NT2/D1 (cell line): ENCODE measurements around the gene SLC25A45.

Source experiments
- DNase-seq: peaks from one replicate; pipeline ENCODE4 v3.0.0-alpha.2; 2011; ENCODE audit warnings: low read depth, low spot score
- H3K27me3 ChIP-seq: 2 replicates; pipeline ENCODE4 v1.6.0; 2011; ENCODE audit warnings: mild to moderate bottlenecking; ENCODE audit not compliant: insufficient read length, insufficient read depth
- H3K36me3 ChIP-seq: 2 replicates; pipeline ENCODE4 v1.6.1; 2011; ENCODE audit warnings: mild to moderate bottlenecking, low read length, mixed read lengths; ENCODE audit not compliant: insufficient read depth, insufficient read length
- H3K4me1 ChIP-seq: 2 replicates; pipeline ENCODE4 v1.5.1; 2011; ENCODE audit not compliant: insufficient read depth, insufficient read length
- H3K4me3 ChIP-seq: 2 replicates; pipeline ENCODE4 v1.5.1; 2011; ENCODE audit warnings: low read depth; ENCODE audit not compliant: insufficient read length
- H3K9ac ChIP-seq: 2 replicates; pipeline ENCODE4 v1.6.0; 2011; ENCODE audit warnings: low read depth; ENCODE audit not compliant: insufficient read length
- H3K9me3 ChIP-seq: 2 replicates; pipeline ENCODE4 v1.5.1; 2011; ENCODE audit warnings: mild to moderate bottlenecking, low read length; ENCODE audit not compliant: insufficient read depth
- SUZ12 ChIP-seq: IDR thresholded peaks from 2 replicates; pipeline ENCODE4 v1.6.1; 2011; ENCODE audit not compliant: insufficient read length, insufficient read depth; ENCODE audit errors: extremely low read depth
- YY1 ChIP-seq: IDR thresholded peaks from 2 replicates; pipeline ENCODE4 v1.6.1; 2011; ENCODE audit not compliant: insufficient read length, insufficient read depth
- ZNF274 ChIP-seq: IDR thresholded peaks from 2 replicates; pipeline ENCODE4 v1.6.1; 2011; ENCODE audit warnings: mild to moderate bottlenecking, low read depth, low read length

SLC25A45 gene

DNA sequence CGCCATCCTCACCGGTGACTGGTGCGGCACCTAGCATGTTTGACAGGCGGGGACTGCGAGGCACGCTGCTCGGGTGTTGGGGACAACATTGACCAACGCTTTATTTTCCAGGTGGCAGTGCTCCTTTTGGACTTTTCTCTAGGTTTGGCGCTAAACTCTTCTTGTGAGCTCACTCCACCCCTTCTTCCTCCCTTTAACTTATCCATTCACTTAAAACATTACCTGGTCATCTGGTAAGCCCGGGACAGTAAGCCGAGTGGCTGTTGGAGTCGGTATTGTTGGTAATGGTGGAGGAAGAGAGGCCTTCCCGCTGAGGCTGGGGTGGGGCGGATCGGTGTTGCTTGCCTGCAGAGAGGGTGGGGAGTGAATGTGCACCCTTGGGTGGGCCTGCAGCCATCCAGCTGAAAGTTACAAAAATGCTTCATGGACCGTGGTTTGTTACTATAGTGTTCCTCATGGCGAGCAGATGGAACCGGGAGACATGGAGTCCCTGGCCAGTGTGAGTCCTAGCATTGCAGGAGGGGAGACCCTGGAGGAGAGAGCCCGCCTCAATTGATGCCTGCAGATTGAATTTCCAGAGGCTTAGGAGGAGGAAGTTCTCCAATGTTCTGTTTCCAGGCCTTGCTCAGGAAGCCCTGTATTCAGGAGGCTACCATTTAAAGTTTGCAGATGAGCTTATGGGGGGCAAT is 41.2 kb upstream of the SLC25A45 start:
- TF ChIP-seq ZNF274 (no peak), SUZ12 (no peak)
- peak overlapping the region; percentile 90 for H3K4me3 ChIP-seq
- peaks cover 11% of the 10 kb centered on the region for H3K4me1 ChIP-seq
- peaks cover 36% of the 10 kb centered on the region for H3K36me3 ChIP-seq
- no peak for DNase-seq
- H3K9me3 ChIP-seq, result no peaks in the 10 kb centered on the region
- H3K9ac ChIP-seq, result peak overlapping the region; percentile 98
- no peaks in the 10 kb centered on the region for H3K27me3 ChIP-seq

DNA sequence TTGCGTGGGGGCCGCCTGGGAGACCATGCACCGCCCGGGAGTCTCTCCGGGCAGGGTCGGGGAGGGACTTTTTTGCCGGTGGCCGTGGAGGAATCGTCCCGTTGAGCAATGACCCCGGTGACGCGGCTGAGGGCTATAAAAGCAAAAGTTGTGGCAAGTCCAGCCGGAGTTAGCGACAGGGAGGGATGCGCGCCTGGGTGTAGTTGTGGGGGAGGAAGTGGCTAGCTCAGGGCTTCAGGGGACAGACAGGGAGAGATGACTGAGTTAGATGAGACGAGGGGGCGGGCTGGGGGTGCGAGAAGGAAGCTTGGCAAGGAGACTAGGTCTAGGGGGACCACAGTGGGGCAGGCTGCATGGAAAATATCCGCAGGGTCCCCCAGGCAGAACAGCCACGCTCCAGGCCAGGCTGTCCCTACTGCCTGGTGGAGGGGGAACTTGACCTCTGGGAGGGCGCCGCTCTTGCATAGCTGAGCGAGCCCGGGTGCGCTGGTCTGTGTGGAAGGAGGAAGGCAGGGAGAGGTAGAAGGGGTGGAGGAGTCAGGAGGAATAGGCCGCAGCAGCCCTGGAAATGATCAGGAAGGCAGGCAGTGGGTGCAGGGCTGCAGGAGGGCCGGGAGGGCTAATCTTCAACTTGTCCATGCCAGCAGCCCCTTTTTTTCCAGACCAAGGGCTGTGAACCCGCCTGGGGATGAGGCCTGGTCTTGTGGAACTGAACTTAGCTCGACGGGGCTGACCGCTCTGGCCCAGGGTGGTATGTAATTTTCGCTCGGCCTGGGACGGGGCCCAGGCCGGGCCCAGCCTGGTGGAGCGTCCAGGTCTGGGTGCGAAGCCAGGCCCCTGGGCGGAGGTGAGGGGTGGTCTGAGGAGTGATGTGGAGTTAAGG is 40.4 kb upstream of the SLC25A45 start, which contains the start of gene NEAT1:
TSS of gene NEAT1 (plus strand) at position 166 of the 883 bp plus-strand sequence.
- Histone ChIP-seq H3K4me1 (peaks cover 16% of the 10 kb centered on the region), H3K9ac (peak within 1 kb of the TSS; percentile 98), H3K27me3 (no peaks in the 10 kb centered on the region), H3K36me3 (peaks cover 36% of the 10 kb centered on the region), H3K4me3 (peak within 1 kb of the TSS; percentile 90), H3K9me3 (no peaks in the 10 kb centered on the region)
- no peak for TF ChIP-seq ZNF274
- no peak for TF ChIP-seq SUZ12
- TF ChIP-seq YY1, result no peak
- no peak for DNase-seq

DNA sequence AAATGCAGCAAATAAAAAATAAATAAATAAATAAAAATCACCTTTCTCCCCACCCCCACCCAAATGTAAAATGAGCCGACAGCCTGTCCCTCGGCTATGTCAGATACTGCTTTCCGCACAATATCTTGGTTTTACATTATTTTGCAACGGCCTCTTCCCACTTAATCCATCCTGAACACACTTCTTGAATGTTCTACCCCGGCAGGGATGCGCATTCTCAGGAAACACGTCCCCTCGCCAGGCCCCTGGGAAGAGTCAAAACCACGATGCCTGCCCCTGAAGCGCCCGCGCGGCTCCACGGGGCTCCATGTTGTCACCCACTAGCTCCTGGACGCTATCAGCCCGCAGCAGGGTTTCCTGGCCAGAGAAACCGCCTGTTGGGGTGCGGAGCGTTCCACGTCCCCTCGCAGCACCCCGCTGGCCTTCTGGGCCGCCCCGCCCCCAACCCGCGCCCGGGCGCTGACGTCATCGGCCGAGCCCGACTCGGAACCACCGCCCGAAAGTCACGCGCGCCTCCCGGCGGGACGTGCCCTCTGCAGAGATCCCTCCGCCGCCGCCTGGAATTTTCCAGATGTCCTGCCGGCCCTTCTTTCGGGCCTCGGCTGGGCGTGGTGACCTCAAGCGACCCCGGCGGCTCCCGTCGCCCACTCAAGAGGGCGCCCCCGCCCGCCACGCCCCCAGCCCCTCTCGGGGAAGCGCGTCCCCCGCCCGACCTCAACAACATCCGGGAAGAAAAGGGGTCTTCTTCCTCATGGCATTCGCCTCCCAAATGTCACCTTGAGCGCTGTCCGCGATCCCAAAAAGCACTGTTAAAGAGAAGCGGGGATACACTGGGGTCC is 39.6 kb upstream of the SLC25A45 start:
- Histone ChIP-seq H3K36me3 (peaks cover 31% of the 10 kb centered on the region), H3K4me3 (peak overlapping the region; percentile 90), H3K4me1 (peaks cover 24% of the 10 kb centered on the region), H3K9ac (peak overlapping the region; percentile 98), H3K9me3 (no peaks in the 10 kb centered on the region), H3K27me3 (no peaks in the 10 kb centered on the region)
- TF ChIP-seq YY1 (no peak), SUZ12 (no peak), ZNF274 (no peak)
- peak; percentile 89 for DNase-seq

DNA sequence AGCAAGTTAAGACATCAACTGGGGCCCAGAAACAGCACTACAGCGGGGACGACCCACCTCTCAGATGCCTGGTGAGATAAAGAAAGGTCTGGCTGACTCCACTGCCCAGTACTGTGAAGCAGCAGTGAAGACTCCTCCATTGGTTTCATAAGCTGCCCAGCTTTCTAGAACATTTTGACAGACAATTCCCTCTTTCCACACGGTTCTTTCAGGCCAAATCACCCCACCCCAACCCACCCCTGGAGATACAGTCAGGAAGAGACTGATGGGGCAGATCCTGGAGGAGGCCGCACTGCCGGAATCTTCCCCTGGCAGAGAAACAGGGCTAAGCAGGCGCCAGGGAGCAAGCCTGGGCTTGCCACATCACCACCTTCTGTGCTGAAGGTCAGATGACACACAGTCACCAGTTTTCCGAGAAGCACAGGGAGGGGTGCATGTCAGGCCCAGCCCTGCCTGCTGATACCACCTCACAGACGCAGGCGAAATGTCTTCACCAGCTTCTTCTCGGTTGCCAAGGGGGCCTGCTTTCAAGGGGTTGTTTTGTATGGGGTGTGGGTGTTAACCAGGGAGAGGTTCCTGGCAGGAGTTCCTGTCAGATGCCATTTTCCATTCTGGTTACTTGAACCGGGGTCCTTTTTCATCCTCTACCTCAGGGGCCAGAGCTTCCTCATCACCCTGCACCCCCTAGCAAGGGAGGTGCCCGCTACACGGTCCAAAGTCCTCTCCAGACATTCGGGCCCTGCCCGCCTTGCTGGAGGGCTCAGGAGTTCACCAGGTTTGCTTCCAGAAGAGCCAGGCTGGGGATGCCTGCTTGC is 38.7 kb upstream of the SLC25A45 start:
- Histone ChIP-seq H3K27me3 (no peaks in the 10 kb centered on the region), H3K9me3 (no peaks in the 10 kb centered on the region), H3K36me3 (peaks cover 24% of the 10 kb centered on the region), H3K4me3 (peak overlapping the region; percentile 31), H3K9ac (peak overlapping the region; percentile 91), H3K4me1 (peaks cover 30% of the 10 kb centered on the region)
- TF ChIP-seq YY1 (no peak), SUZ12 (no peak), ZNF274 (no peak)
- DNase-seq, result no peak

DNA sequence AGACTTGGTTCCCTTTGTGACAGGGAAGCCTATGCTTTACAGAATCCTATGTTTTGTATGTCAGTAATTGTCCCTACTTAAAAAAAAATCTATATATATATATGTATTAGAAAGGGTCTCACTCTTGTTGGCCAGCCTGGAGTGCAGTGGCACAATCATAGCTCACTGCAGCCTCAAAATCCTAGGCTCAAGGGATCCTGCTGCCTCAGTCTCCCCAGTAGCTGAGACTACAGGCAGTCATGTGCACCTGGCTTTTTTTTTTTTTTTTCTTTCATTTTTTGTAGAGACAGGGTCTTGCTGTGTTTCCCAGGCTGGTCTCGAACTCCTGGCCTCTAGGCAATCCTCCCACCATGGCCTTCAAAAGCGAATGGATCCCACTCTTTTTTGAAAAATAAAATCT is 38.1 kb upstream of the SLC25A45 start:
- peak overlapping the region; percentile 14 for H3K9ac ChIP-seq
- no peak for DNase-seq
- H3K4me3 ChIP-seq, result no peak overlapping the region
- H3K4me1 ChIP-seq, result peaks cover 37% of the 10 kb centered on the region
- H3K27me3 ChIP-seq, result no peaks in the 10 kb centered on the region
- TF ChIP-seq YY1 (no peak), SUZ12 (no peak), ZNF274 (no peak)
- no peaks in the 10 kb centered on the region for H3K9me3 ChIP-seq
- peaks cover 24% of the 10 kb centered on the region for H3K36me3 ChIP-seq

DNA sequence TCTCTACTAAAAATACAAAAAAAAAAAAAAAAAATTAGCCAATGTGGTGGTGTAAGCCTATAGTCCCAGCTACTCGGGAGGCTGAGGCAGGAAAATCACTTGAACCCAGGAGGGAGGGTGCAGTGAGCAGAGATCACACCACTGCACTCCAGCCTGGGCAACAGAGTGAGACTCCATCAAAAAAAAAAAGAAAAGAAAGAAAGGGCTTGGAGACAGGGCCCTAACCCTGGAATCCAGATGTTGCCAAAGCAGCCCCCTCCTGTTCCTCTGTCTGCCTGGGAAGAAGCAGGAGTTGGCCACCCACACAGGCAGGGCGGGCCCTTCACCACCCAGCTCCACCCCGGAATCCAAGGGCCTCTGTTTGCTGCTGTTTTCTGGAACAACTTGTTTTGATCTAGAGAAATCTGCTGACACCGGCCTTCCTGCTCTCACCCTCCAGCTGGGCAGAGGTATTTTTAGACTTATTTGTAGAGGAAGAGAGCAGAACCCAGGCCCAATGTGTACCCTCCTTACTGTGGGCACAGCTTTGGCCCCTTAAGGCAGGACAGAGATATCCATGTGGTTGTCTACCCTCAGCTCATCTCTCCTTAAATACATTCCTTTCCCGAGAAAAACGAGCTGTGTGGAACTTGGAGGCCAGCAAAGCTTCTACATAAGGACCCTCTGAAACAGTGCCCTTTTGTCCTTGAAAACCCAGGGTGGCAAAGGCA is 37.5 kb upstream of the SLC25A45 start:
- H3K4me1 ChIP-seq, result peaks cover 39% of the 10 kb centered on the region
- no peak for TF ChIP-seq SUZ12
- TF ChIP-seq ZNF274, result no peak
- no peak for TF ChIP-seq YY1
- peaks cover 19% of the 10 kb centered on the region for H3K36me3 ChIP-seq
- no peak for DNase-seq
- no peaks in the 10 kb centered on the region for H3K9me3 ChIP-seq
- no peak overlapping the region for H3K4me3 ChIP-seq
- peak overlapping the region; percentile 90 for H3K9ac ChIP-seq
- no peaks in the 10 kb centered on the region for H3K27me3 ChIP-seq
